GM12878 (cell line): ENCODE data around the gene IBA57.

Experiments
- ATF3 ChIP-seq: IDR thresholded peaks from 2 replicates; pipeline ENCODE4 v1.6.1; 2011; ENCODE audit warnings: low read depth, mild to moderate bottlenecking, low read length, moderate library complexity, borderline replicate concordance; ENCODE audit errors: extremely low read depth
- BHLHE40 ChIP-seq, 2 experiments: fragments of 450-650 bp in 1 of 2; IDR thresholded peaks; 2 replicates each; pipeline ENCODE4 v1.6.1; 2011 to 2017; ENCODE audit warnings: low read depth in 2 of 2, borderline replicate concordance in 1 of 2, improper control_type of control experiment in 1 of 2, low read length in 1 of 2, mild to moderate bottlenecking in 1 of 2
- JUNB ChIP-seq: IDR thresholded peaks from 2 replicates; pipeline ENCODE4 v1.6.1; 2016; ENCODE audit warnings: antibody characterized with exemption, mild to moderate bottlenecking
- NRF1 ChIP-seq: conservative IDR thresholded peaks from 2 replicates; pipeline ENCODE4 v1.6.1; 2011; ENCODE audit warnings: mild to moderate bottlenecking, low read depth, low read length, improper control_type of control experiment
- POLR2A ChIP-seq: IDR thresholded peaks from 2 replicates; pipeline ENCODE4 v1.6.1; 2011; ENCODE audit warnings: low read depth, mild to moderate bottlenecking, low read length
- POU2F2 ChIP-seq: IDR thresholded peaks from 3 replicates; pipeline ENCODE4 v1.6.1; 2011; ENCODE audit warnings: low read depth, mild to moderate bottlenecking, low read length, borderline replicate concordance
- SIN3A ChIP-seq: IDR thresholded peaks from 2 replicates; pipeline ENCODE4 v1.6.1; 2012; ENCODE audit warnings: low read depth, low read length, improper control_type of control experiment
- TAF1 ChIP-seq: IDR thresholded peaks from 2 replicates; pipeline ENCODE4 v1.6.1; 2011; ENCODE audit warnings: mild to moderate bottlenecking, low read depth, low read length, borderline replicate concordance
- TBL1XR1 ChIP-seq: IDR thresholded peaks from 2 replicates; pipeline ENCODE4 v1.6.1; 2012; ENCODE audit warnings: low read depth, low read length, improper control_type of control experiment
- YY1 ChIP-seq: IDR thresholded peaks from 2 replicates; pipeline ENCODE4 v1.6.1; 2011; ENCODE audit warnings: low read depth, mild to moderate bottlenecking, low read length

GRCh38 chr1:228226141-228226874, 60.7 kb downstream of the IBA57 start:
- no peak for TF ChIP-seq BHLHE40 (IDR thresholded peaks at IDR 0.05; ENCODE audit: borderline replicate concordance in 1 of 2, low read depth in 2 of 2, low read length in 1 of 2)
- TF ChIP-seq TAF1, result no peak
- TF ChIP-seq POU2F2, result no peak
- no peak for TF ChIP-seq YY1
- no peak for TF ChIP-seq JUNB
- no peak for TF ChIP-seq TBL1XR1
- TF ChIP-seq SIN3A, result no peak
- TF ChIP-seq POLR2A, result no peak
- no peak for TF ChIP-seq ATF3
- no peak for TF ChIP-seq NRF1
